Measurements from ENCODE around the gene PLCB2.

PLCB2 gene

DNA sequence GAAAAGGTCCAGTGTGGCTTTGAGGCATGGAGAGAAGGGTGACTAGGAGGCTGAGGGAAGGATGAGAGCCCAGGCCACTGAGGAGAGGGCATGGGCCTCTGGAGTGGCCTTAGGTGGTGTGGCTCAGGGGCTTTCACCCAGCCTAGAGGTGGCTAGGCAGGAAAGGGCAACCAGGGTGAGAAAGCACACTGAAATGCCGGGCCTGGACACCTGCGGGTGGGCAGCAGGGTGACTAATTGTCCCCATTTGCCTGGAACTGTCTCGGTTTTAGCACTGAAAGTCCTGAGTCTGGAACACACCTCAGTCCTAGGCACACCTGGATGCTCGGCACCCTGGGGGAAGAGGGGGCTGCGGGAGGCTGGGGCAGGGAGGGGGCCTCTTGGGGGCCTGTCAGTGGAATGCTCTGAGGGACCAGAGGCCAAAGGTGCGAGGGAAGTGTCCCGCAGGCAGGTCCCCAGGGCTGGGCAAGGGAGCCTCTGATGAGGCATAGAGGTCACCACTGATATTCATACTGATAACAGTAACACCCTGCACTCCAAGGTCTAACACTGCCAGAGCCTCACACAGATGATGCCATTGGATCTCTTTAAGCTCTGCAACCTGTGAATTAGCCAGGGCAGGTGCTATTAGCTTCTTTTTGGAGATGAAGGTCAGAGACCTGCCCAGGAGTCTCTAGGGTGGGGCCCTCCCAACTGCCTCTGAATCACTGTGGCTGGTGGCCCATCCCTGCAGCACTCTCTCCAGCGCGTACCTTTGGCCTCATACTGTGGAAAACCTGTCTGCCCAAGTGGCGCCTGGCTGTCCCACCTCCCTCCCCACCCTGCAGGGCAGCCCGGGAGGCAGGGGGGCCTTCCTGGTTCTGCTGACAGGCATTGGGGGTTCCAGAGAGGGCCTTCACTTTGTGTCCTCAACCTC, 40.1 kb upstream of the PLCB2 start:
- no peaks in the 10 kb centered on the region for H3K9me3 ChIP-seq (ENCODE audit: control insufficient read depth, low read length)
- 93 to 95% methylated on average over 6 to 9 of the region's 11 CpGs for WGBS, 2 experiments (ENCODE audit: insufficient coverage in 2 of 2)
- no peak overlapping the region for H3K4me3 ChIP-seq (ENCODE audit: extremely low read depth, insufficient read depth, low read length, poor library complexity, severe bottlenecking)
- H3K4me1 ChIP-seq (ENCODE audit: control insufficient read depth, insufficient read depth, low read length, poor library complexity, severe bottlenecking) = peaks cover 13% of the 10 kb centered on the region
- H3K36me3 ChIP-seq (ENCODE audit: control insufficient read depth, insufficient read depth, low read length) = no peaks in the 10 kb centered on the region
- H3K27ac ChIP-seq (ENCODE audit: low read depth, low read length, severe bottlenecking) = no peak overlapping the region

DNA sequence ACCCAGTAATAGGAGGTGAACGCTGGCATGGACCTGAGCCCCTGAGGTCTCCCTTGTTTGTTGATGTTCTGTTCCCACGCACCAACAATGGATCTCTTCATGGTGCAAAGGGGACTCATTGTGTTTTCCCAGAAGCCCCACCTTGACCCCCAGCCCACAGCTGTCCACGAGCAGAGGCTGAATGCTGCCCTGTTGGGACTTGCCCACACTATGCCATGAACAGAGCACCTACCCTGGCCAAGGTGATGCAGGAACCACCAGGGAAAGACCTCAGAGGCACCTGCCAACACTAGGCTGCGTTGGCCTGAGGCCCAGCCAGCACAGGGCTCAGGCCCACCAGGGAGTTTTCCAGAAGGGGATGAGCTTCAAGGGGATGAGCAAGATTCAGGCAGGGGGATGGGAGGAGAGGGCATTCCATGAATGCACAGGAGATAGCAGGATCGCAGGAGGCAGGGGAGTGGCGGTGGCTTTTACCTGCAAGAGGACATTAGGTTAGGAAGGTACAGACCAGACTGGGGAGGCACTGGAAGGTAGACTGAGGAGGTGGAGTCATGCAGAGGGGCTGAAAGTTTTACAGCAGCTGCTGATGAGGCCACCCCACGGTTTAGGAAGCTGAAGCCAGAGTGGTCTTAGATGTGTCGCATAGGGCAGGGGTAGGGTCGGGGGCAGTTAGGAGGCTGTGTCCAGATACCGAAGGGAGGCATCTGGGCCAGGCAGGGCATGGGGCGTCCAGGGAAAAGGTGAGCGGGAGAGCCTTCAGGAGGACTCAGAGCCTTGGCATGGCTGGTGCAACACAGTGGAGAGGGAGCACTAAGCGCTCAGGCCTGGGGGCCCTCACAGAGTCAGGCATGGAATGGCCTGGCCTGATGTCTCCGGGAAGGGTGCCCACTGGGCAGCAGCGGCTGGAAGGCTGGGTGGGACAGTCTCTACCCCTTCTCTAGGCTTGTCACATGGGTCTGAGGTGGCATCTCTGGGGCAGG, 39.1 kb upstream of the PLCB2 start:
- Histone ChIP-seq H3K4me1 (ENCODE audit: control insufficient read depth, insufficient read depth, low read length, poor library complexity, severe bottlenecking) (peaks cover 17% of the 10 kb centered on the region), H3K4me3 (ENCODE audit: extremely low read depth, insufficient read depth, low read length, poor library complexity, severe bottlenecking) (no peak overlapping the region), H3K36me3 (ENCODE audit: control insufficient read depth, insufficient read depth, low read length) (no peaks in the 10 kb centered on the region), H3K9me3 (ENCODE audit: control insufficient read depth, low read length) (no peaks in the 10 kb centered on the region), H3K27ac (ENCODE audit: low read depth, low read length, severe bottlenecking) (no peak overlapping the region)
- 87 to 89% methylated on average over 11 to 14 of the region's 15 CpGs for WGBS, 2 experiments (ENCODE audit: insufficient coverage in 2 of 2)

DNA sequence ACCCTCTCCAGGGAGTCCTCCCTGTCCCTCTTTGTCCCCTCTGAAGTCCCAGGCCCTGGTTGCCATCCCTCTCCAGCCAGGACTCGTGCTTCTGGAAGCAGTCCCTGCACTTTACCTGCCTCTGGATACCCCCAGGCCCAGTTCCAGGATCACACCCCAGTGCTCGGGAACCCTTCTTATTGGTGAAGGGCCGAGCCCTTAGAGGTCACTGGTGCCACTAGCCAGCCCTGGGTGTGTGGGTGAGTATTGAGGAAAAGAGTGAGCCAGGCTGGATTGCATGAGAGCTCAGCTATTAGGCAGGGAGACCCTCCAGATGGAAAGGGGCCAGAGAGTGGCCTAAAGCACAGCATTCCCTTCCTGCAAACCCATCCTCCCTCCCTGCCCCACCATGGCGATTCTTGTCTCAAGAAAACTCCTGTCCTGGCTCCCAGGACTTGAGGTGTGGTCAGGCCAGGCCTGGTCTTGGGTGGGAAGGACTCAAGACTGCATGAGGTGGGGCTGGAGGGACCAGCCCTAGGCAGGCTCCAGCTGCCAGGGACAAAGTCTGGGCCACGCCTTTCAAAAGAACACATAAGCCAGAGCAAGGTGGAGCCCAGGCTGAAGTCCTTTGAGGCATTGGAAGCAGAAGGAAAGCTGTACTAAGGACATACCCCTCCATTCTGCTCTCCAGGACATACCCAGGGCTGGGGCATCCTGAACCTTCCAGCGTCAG, 38.3 kb upstream of the PLCB2 start:
- no peak overlapping the region for H3K4me3 ChIP-seq (ENCODE audit: extremely low read depth, insufficient read depth, low read length, poor library complexity, severe bottlenecking)
- no peaks in the 10 kb centered on the region for H3K9me3 ChIP-seq (ENCODE audit: control insufficient read depth, low read length)
- 84 to 94% methylated on average over 4 of the region's 6 CpGs for WGBS, 2 experiments (ENCODE audit: insufficient coverage in 2 of 2)
- no peak overlapping the region for H3K27ac ChIP-seq (ENCODE audit: low read depth, low read length, severe bottlenecking)
- no peaks in the 10 kb centered on the region for H3K36me3 ChIP-seq (ENCODE audit: control insufficient read depth, insufficient read depth, low read length)
- peaks cover 19% of the 10 kb centered on the region for H3K4me1 ChIP-seq (ENCODE audit: control insufficient read depth, insufficient read depth, low read length, poor library complexity, severe bottlenecking)

DNA sequence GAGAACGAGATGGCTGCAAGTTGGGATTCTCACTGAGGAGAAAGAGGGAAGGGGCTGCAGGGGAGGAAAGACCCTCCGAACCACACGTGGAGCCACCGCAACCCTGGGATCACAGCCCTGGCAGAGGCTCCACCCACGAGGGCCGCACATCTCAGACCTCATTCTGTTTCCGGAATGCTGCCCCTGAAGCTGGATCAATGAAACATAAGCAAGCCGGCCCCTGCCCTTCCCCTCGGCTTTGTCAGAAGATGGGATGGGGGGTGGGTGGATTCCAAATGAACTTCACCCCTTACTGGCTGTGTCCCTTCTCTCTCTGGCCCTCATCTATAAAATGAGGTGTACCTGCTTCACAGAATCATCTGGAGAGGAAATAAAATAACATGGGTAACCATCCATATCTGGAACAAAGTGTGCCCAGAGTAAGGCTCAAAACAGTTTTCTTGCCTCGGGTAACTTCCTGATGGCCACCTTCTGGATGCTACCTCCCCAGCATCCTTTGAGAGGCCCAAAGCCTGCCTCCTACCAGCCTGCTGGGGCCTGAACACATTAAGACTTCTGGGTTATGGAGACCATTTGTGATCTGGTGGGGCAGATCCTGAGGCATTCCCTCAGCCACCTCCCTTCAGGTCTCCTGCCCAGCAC, 37.6 kb upstream of the PLCB2 start:
- H3K4me3 ChIP-seq (ENCODE audit: extremely low read depth, insufficient read depth, low read length, poor library complexity, severe bottlenecking) = no peak overlapping the region
- 87 to 90% methylated on average over 8 to 9 of the region's 10 CpGs for WGBS, 2 experiments (ENCODE audit: insufficient coverage in 2 of 2)
- no peaks in the 10 kb centered on the region for H3K9me3 ChIP-seq (ENCODE audit: control insufficient read depth, low read length)
- H3K27ac ChIP-seq (ENCODE audit: low read depth, low read length, severe bottlenecking) = no peak overlapping the region
- H3K36me3 ChIP-seq (ENCODE audit: control insufficient read depth, insufficient read depth, low read length) = no peaks in the 10 kb centered on the region
- peaks cover 26% of the 10 kb centered on the region for H3K4me1 ChIP-seq (ENCODE audit: control insufficient read depth, insufficient read depth, low read length, poor library complexity, severe bottlenecking)

DNA sequence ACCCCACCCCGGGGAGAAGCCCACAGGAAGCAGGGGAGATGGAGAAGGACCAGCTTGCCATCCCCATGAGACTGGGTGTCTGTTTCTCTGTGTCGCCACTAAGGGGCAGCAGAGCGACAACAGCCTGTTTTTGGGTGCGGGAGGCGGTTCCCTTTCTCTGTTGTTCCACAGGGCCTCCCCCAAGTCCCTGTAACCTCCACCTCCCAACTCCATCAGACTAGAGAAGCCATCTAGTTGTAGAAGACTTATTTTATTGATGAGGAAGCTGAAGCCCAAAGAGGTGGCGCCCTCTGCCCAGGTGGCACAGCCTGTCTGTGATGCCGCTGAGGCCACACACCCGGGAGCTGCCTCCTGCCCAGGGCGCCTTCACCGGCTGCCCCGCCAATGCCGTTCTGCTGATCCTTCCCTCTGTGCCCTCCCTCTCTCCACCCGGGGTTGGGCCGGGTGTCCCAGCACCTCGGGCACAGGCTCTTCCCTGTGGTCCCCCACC, 36.9 kb upstream of the PLCB2 start:
- Histone ChIP-seq H3K9me3 (ENCODE audit: control insufficient read depth, low read length) (no peaks in the 10 kb centered on the region), H3K4me3 (ENCODE audit: extremely low read depth, insufficient read depth, low read length, poor library complexity, severe bottlenecking) (no peak overlapping the region), H3K4me1 (ENCODE audit: control insufficient read depth, insufficient read depth, low read length, poor library complexity, severe bottlenecking) (peaks cover 33% of the 10 kb centered on the region), H3K36me3 (ENCODE audit: control insufficient read depth, insufficient read depth, low read length) (no peaks in the 10 kb centered on the region), H3K27ac (ENCODE audit: low read depth, low read length, severe bottlenecking) (no peak overlapping the region)
- 66 to 78% methylated on average over 10 to 11 of the region's 15 CpGs for WGBS, 2 experiments (ENCODE audit: insufficient coverage in 2 of 2)

DNA sequence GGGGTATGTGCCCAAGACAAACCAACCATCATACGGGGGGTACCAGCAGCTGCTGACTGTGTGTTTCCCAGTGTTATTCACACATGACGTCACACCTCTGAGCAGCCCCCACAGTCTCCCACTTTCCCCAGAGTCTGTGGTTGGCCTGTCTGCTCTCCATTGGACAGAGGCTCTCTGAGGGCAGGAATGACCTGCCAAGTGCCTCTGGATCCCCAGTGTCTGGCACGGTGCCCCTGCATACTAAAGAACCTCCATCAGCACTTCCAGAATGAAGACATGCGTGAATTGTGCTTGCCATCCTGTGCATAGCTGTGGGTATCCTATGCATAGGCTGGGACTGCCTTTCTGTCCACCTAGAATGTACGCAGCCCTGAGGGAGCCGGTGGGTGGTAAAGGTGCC, 36.5 kb upstream of the PLCB2 start:
- no peaks in the 10 kb centered on the region for H3K9me3 ChIP-seq (ENCODE audit: control insufficient read depth, low read length)
- peaks cover 37% of the 10 kb centered on the region for H3K4me1 ChIP-seq (ENCODE audit: control insufficient read depth, insufficient read depth, low read length, poor library complexity, severe bottlenecking)
- H3K36me3 ChIP-seq (ENCODE audit: control insufficient read depth, insufficient read depth, low read length) = no peaks in the 10 kb centered on the region
- H3K4me3 ChIP-seq (ENCODE audit: extremely low read depth, insufficient read depth, low read length, poor library complexity, severe bottlenecking) = no peak overlapping the region
- H3K27ac ChIP-seq (ENCODE audit: low read depth, low read length, severe bottlenecking) = peak overlapping the region; percentile 69
- 66 to 88% methylated on average over 4 to 6 of the region's 6 CpGs for WGBS, 2 experiments (ENCODE audit: insufficient coverage in 2 of 2)

DNA sequence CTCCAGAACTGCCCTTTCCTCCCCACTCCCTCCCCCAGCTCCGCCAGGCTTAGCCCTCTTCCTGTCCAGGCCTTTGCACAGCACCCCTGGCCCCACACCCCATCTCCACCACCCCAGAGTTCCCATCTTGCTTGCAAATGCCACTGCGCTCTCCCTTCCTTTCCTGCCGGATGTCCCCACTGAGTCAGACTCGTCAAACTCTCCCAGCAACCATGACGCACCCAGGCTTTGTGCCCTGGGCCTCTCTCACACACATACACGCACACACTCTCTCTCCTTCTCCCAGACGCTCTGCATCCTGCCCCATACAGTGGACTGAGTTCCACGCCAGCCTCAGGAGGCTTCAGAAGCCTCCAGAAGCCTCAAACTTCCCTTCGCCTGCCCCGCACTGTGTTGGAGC, 35.8 kb upstream of the PLCB2 start:
- 76 to 84% methylated on average over 9 to 10 of the region's 10 CpGs for WGBS, 2 experiments (ENCODE audit: insufficient coverage in 2 of 2)
- H3K4me3 ChIP-seq (ENCODE audit: extremely low read depth, insufficient read depth, low read length, poor library complexity, severe bottlenecking) = no peak overlapping the region
- H3K9me3 ChIP-seq (ENCODE audit: control insufficient read depth, low read length) = no peaks in the 10 kb centered on the region
- peak overlapping the region; percentile 69 for H3K27ac ChIP-seq (ENCODE audit: low read depth, low read length, severe bottlenecking)
- H3K36me3 ChIP-seq (ENCODE audit: control insufficient read depth, insufficient read depth, low read length) = no peaks in the 10 kb centered on the region
- peaks cover 44% of the 10 kb centered on the region for H3K4me1 ChIP-seq (ENCODE audit: control insufficient read depth, insufficient read depth, low read length, poor library complexity, severe bottlenecking)

DNA sequence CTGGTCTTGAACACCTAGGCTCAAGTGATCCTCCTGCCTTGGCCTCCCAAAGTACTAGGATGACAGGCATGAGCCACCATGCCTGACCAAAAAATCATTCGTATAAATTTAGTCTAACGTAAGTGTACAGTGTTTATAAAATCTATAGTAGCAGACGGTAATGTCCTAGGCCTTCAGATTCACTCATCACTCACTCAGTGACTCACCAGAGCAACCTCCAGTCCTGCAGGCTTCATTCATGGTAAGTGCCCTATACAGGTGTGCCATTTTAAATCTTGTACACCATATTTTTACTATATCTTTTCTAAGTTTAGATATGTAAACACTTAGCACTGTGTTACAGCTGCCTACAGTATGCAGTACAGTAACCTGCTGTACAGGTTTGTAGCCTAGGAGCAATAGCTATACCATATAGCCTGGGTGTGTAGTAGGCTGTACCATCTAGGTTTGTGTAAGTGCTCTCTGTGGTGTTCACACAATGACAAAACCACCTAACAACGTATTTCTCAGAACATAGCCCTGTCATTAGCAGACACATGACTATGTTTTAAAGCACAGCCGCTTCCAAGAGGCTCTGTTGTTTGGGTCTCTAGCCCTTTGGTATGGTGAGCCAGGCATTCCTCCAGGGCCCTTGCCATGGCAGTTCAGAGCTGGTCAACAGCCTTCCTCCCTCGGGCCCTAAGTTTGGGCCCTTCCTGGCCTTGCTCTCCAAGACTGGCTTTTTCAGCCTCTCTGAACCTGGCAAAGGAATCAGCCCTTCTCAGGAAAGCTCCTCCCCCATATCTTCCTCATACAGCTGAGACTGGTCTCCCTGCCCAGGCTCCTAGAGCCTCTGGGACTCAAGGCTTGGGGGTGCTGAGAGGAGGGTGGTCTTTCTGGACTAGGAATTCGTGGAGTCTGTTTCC, 34.9 kb upstream of the PLCB2 start:
- no peak overlapping the region for H3K4me3 ChIP-seq (ENCODE audit: extremely low read depth, insufficient read depth, low read length, poor library complexity, severe bottlenecking)
- 76 to 89% methylated on average over 2 to 3 of the region's 7 CpGs for WGBS, 2 experiments (ENCODE audit: insufficient coverage in 2 of 2)
- H3K27ac ChIP-seq (ENCODE audit: low read depth, low read length, severe bottlenecking) = peak overlapping the region; percentile 69
- peaks cover 48% of the 10 kb centered on the region for H3K4me1 ChIP-seq (ENCODE audit: control insufficient read depth, insufficient read depth, low read length, poor library complexity, severe bottlenecking)
- no peaks in the 10 kb centered on the region for H3K9me3 ChIP-seq (ENCODE audit: control insufficient read depth, low read length)
- H3K36me3 ChIP-seq (ENCODE audit: control insufficient read depth, insufficient read depth, low read length) = no peaks in the 10 kb centered on the region

DNA sequence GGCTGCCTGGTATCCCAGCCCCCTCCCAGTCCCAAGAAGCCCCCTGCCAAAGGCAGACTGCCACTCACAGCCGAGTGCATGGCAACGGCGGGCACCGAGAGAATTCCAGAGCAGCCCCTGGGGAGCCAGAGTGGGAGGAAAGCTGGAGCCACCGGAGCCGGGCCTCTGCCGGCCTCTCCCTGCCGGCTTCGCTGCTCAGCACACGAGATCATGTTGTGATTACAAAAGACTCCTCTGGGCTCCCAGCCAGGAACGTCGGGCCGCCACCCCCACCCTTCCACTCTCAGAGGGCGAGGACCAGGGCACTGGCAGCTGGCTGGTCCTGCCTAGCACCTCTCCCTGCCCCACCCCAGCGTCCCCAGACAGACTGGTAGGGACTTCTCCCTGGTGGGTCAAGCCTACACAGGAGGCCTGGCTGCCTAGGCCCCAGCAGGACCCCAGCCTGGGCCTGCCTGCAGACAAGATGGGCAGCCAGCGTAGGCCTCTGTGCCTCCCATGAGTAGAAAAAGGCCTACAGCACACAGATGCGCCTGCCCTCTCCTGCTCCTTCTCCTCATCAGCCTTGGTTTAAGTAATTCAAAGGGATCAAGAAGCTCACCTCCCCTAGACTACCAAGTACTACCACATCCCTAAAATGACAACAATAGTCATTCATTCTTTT, 33.1 kb upstream of the PLCB2 start, which contains the start of gene CCDC9B:
CCDC9B (minus strand) TSS at position 200 of the 661 bp plus-strand sequence; CDS start at position 80, 120 bp downstream.
- no peak within 1 kb of the TSS for H3K4me3 ChIP-seq (ENCODE audit: extremely low read depth, insufficient read depth, low read length, poor library complexity, severe bottlenecking)
- peak within 1 kb of the TSS; percentile 57 for H3K27ac ChIP-seq (ENCODE audit: low read depth, low read length, severe bottlenecking)
- 64 to 66% methylated on average over 12 to 16 of the region's 17 CpGs for WGBS, 2 experiments (ENCODE audit: insufficient coverage in 2 of 2)
- H3K36me3 ChIP-seq (ENCODE audit: control insufficient read depth, insufficient read depth, low read length) = no peaks in the 10 kb centered on the region
- H3K4me1 ChIP-seq (ENCODE audit: control insufficient read depth, insufficient read depth, low read length, poor library complexity, severe bottlenecking) = peaks cover 51% of the 10 kb centered on the region
- no peaks in the 10 kb centered on the region for H3K9me3 ChIP-seq (ENCODE audit: control insufficient read depth, low read length)

Measured in mesodermal cell (in vitro differentiated cells).